ENCODE results near the gene CFAP299.
"Not testable (repeated sequence)": the region's sequence is repeated elsewhere in the genome, so short reads cannot be mapped to it uniquely, and the experiment has no call there.

Gene CFAP299

GRCh38 chr4:80335554-80336358, at the start of gene CFAP299:
CFAP299 (plus strand) TSS chr4:80335730.
- DNase-seq, result peak; percentile 59 to 84

GRCh38 chr4:80286451-80286850, 49.1 kb upstream of the CFAP299 start:
- DNase-seq, result no peak

GRCh38 chr4:80290665-80291064, 44.9 kb upstream of the CFAP299 start:
- not testable (repeated sequence) for DNase-seq

- no peak for DNase-seq
These were observed 41.3 kb upstream of the CFAP299 start for GRCh38 chr4:80294206-80294605.

GRCh38 chr4:80295336-80295735, 40.2 kb upstream of the CFAP299 start:
- DNase-seq, result no peak

GRCh38 chr4:80295826-80296225, 39.7 kb upstream of the CFAP299 start:
- DNase-seq, result no peak

GRCh38 chr4:80301884-80302283, 33.6 kb upstream of the CFAP299 start:
- no peak for DNase-seq

- no peak for DNase-seq
These were observed 32.8 kb upstream of the CFAP299 start for GRCh38 chr4:80302616-80303223.

- no peak for DNase-seq
These were observed 30.1 kb upstream of the CFAP299 start for GRCh38 chr4:80305466-80305865.

- peak; percentile 10 to 19 for DNase-seq
These were observed 29.3 kb upstream of the CFAP299 start for GRCh38 chr4:80306260-80306659.

GRCh38 chr4:80307183-80307735, 28.3 kb upstream of the CFAP299 start:
- no peak for DNase-seq

GRCh38 chr4:80307774-80308465, 27.6 kb upstream of the CFAP299 start:
- peak in 1 of 2 experiments; percentile 32 for DNase-seq

GRCh38 chr4:80308466-80308822, 27.1 kb upstream of the CFAP299 start:
- peak in 1 of 2 experiments; percentile 32 for DNase-seq

- DNase-seq, result peak in 1 of 2 experiments; percentile 41
These were observed 26.1 kb upstream of the CFAP299 start for GRCh38 chr4:80309294-80310004.

- no peak for DNase-seq
These were observed 24.4 kb upstream of the CFAP299 start for GRCh38 chr4:80311130-80311529.

- no peak for DNase-seq
These were observed 23.4 kb upstream of the CFAP299 start for GRCh38 chr4:80312124-80312523.

GRCh38 chr4:80313627-80314026, 21.9 kb upstream of the CFAP299 start:
- DNase-seq, result no peak

GRCh38 chr4:80315848-80316247, 19.7 kb upstream of the CFAP299 start:
- DNase-seq, result not testable (repeated sequence)

- DNase-seq, result no peak
These were observed 14.2 kb upstream of the CFAP299 start for GRCh38 chr4:80321341-80321740.

- DNase-seq, result no peak
These were observed 13.8 kb upstream of the CFAP299 start for GRCh38 chr4:80321776-80322175.

- DNase-seq, result peak in 1 of 2 experiments; percentile 33
These were observed 12.8 kb upstream of the CFAP299 start for GRCh38 chr4:80322716-80323115.

GRCh38 chr4:80324171-80324570, 11.4 kb upstream of the CFAP299 start:
- no peak for DNase-seq

GRCh38 chr4:80331693-80332092, 3.8 kb upstream of the CFAP299 start:
- DNase-seq, result no peak

All from SW 1271 (cell line).